Measurements from ENCODE around the gene TSC1.

Gene TSC1

GRCh38 chr9:132947756-132948155 is 3.3 kb upstream of the TSC1 start:
- H3K79me2 ChIP-seq, result peaks cover 12% of the 10 kb centered on the region
- no peak overlapping the region for H3K9ac ChIP-seq
- no peaks in the 10 kb centered on the region for H3K9me3 ChIP-seq (ENCODE audit: control insufficient read depth, low read length)
- H3K4me1 ChIP-seq, result peaks cover 2% of the 10 kb centered on the region
- H3K36me3 ChIP-seq (ENCODE audit: control insufficient read depth, insufficient read depth, low read length), result no peaks in the 10 kb centered on the region
- H3K27me3 ChIP-seq (ENCODE audit: control insufficient read depth, insufficient read depth, low read length), result no peaks in the 10 kb centered on the region
- H3K27ac ChIP-seq, result no peak overlapping the region
- H3K4me2 ChIP-seq (ENCODE audit: low read length), result no peak overlapping the region
- H2AFZ ChIP-seq, result no peak overlapping the region
- no peak for TF ChIP-seq CTCF (IDR thresholded peaks at IDR 0.05)
- H3K4me3 ChIP-seq (ENCODE audit: low read depth, low read length), result no peak overlapping the region

- no peaks in the 10 kb centered on the region for H3K27me3 ChIP-seq (ENCODE audit: control insufficient read depth, insufficient read depth, low read length)
- no peak overlapping the region for H3K27ac ChIP-seq
- no peak overlapping the region for H3K4me3 ChIP-seq (ENCODE audit: low read depth, low read length)
- no peak overlapping the region for H3K9ac ChIP-seq
- H3K4me2 ChIP-seq (ENCODE audit: low read length), result no peak overlapping the region
- no peak for TF ChIP-seq CTCF (IDR thresholded peaks at IDR 0.05)
- H3K4me1 ChIP-seq, result peaks cover 2% of the 10 kb centered on the region
- no peak overlapping the region for H2AFZ ChIP-seq
- H3K9me3 ChIP-seq (ENCODE audit: control insufficient read depth, low read length), result no peaks in the 10 kb centered on the region
- peaks cover 12% of the 10 kb centered on the region for H3K79me2 ChIP-seq
- no peaks in the 10 kb centered on the region for H3K36me3 ChIP-seq (ENCODE audit: control insufficient read depth, insufficient read depth, low read length)
These were observed 2.3 kb upstream of the TSC1 start for GRCh38 chr9:132946631-132947295.

DNA sequence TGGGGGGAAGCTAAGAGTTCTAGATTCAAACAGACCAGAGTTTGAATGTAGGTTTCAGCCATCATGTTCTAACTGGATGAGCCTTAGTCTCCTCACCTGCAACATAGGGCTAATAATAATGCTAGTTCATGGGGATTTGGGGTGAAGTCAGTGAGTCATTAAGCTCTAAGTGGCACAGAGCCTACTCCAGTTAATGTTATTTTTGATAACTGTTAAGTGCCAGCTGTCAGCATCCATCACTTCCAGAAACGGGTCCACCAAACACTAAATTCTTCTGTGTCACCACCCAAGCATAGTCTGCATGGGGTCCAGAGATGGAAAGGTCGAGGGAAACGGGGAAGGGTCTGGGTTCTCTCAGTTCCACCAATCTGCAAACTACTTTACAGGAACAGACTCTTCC is 1.8 kb upstream of the TSC1 start:
- no peak for TF ChIP-seq CTCF (IDR thresholded peaks at IDR 0.05)
- Histone ChIP-seq H3K4me3 (ENCODE audit: low read depth, low read length) (no peak overlapping the region), H3K27ac (no peak overlapping the region), H2AFZ (no peak overlapping the region), H3K36me3 (ENCODE audit: control insufficient read depth, insufficient read depth, low read length) (no peaks in the 10 kb centered on the region), H3K9me3 (ENCODE audit: control insufficient read depth, low read length) (no peaks in the 10 kb centered on the region), H3K27me3 (ENCODE audit: control insufficient read depth, insufficient read depth, low read length) (no peaks in the 10 kb centered on the region), H3K9ac (no peak overlapping the region), H3K4me2 (ENCODE audit: low read length) (no peak overlapping the region), H3K79me2 (peaks cover 12% of the 10 kb centered on the region), H3K4me1 (peaks cover 2% of the 10 kb centered on the region)

- peaks cover 2% of the 10 kb centered on the region for H3K4me1 ChIP-seq
These were observed 1.0 kb upstream of the TSC1 start for GRCh38 chr9:132945186-132946130.

More at GRCh38 chr9:132945186-132946130, 1.0 kb upstream of the TSC1 start:
- no peak overlapping the region for H3K9ac ChIP-seq
- peak overlapping the region; percentile 92 for H3K27ac ChIP-seq
- no peak for TF ChIP-seq CTCF (IDR thresholded peaks at IDR 0.05)
- peak overlapping the region; percentile 87 for H3K4me3 ChIP-seq (ENCODE audit: low read depth, low read length)
- peaks cover 12% of the 10 kb centered on the region for H3K79me2 ChIP-seq
- H3K9me3 ChIP-seq (ENCODE audit: control insufficient read depth, low read length), result no peaks in the 10 kb centered on the region
- no peaks in the 10 kb centered on the region for H3K36me3 ChIP-seq (ENCODE audit: control insufficient read depth, insufficient read depth, low read length)
- H2AFZ ChIP-seq, result peak overlapping the region; percentile 82
- no peaks in the 10 kb centered on the region for H3K27me3 ChIP-seq (ENCODE audit: control insufficient read depth, insufficient read depth, low read length)
- H3K4me2 ChIP-seq (ENCODE audit: low read length), result peak overlapping the region; percentile 94

All from parathyroid adenoma (tissue), 2 donors.